NCI-H1436 treated with DMSO at 0.1 percent for 48 hours (cell line): ENCODE data around the gene SPIN1.
"Not testable (repeated sequence)": the region's sequence is repeated elsewhere in the genome, so short reads cannot be mapped to it uniquely, and the experiment has no call there.

Experiments used
- DNase-seq: peaks from one replicate; lab custom pipeline; 2025; lab: John Stamatoyannopoulos, UW

SPIN1 gene

DNA sequence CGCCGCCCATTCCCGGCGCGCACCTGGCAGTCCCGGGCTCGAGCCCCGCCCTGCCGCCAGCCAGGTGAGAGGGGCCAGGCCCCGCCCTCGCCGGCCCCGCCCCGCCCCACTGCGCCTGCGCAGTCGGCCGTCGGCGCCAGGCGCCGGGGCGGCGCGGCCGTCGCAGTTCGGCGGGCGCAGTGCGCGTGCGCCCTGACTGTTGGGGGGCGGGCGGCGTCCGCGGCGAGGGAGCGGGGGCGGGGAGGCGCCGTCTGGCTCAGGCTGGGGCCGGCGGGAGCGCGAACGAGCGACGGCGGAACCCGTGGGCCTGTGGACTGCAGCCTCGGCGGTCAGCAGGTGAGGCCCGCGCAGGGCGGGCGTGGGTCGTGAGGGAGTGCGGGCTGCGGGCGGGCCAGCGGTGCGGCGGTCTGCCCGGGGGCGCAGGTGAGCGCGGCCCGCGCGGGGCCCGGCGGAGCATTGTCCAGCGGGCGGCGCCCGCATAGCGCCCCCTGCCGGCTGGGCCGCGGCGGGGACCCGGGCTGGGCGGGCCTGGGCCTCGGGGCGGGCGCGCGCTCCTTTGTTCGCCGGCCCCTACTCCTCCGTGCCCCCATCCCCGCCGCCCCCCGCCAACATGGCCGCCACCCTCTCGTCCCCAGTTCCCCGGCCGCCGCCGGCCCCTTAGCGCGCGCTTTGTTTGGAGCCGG is at the start of gene SPIN1:
Gene SPIN1 (plus strand): TSS at position 242 of the 683 bp plus-strand sequence. CDS start 38,096 bp downstream, outside the sequence.
- no peak for DNase-seq

DNA sequence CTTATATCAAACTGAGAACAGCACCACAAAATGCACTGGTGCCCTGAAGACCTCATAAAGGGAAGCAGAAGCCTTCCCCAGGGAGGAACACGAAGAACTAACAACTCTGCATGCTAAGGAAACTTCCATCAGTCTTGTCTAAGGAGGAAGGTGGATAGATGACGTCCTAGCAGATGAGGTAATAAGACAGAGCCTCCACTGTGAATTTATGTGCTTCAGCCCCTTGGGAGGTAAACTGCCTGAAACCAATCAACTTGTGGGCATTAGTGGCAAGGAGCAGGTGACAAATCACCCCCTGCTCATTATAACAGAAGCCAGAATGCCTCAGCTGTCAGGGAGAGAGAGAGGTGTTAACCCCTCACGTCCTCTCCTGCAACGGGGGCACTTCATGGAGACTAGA is 48.9 kb upstream of the SPIN1 start:
- DNase-seq: peak; percentile 1

DNA sequence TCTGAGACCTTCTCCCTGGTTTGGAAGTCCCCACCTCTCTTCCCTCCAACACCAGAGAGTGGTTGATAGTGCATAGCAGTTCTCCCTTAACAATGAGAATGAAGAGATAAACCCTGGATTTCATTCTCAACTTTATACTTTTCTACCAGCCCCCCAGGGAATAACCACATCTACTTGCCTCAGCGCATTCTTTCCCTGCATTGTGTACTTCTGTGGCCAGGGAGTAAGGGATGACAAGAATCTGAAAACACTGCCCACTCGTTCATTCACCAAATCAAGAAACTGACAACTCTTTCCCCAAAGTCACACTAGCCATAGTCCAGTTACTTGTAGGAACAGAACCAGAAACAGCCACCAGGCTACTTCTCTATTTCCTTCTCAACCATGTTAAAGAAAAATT is 46.0 kb upstream of the SPIN1 start:
- DNase-seq: no peak

DNA sequence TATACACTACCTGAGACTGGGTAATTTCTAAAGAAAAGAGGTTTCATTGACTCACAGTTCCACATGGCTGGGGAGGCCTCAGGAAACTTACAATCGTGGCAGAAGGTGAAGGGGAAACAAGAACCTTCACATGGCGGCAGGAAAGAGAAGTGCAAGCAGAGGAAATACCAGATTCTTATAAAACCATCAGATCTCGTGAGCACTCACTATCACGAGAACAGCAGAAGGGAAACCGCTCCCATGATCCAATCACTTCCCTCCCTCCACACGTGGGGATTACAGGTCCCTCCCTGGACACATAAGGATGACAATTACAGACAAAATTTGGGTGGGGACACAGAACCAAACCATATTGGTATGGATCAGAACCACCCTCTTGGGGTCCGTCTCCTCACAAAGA is 44.2 kb upstream of the SPIN1 start:
- DNase-seq: no peak

DNA sequence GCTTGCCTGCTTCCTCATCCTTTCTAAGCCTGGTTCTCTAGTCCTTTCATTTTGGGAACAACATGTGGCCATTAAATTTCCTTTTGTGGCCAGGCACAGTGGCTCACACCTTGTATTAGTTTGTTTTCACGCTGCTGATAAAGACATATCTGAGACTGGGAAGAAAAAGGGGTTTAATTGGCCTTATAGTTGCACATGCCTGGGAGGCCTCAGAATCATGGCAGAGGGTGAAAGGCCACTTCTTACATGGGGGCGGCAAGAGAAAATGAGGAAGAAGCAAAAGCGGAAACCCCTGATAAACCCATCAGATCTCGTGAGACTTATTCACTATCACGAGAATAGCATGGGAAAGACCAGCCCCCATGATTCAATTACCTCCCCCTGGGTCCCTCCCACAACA is 37.9 kb upstream of the SPIN1 start:
- not testable (repeated sequence) for DNase-seq

DNA sequence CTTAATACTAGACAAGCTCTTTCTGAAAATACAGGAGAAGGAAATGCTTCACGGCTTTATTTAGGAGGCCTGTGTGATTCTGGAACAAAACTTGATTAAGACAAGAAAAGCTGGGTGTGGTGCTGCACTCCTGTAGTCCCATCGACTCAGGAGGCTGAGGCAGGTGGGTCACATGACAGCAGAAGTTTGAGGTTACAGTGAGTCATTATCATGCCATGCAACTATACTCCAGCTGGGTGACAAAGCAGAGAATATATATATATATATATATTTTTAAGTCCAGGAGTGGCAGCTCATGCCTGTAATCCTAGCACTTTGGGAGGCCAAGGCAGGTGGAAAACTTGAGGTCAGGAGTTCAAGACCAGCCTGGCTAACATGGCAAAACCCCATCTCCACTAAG is 33.1 kb upstream of the SPIN1 start:
- DNase-seq: no peak

DNA sequence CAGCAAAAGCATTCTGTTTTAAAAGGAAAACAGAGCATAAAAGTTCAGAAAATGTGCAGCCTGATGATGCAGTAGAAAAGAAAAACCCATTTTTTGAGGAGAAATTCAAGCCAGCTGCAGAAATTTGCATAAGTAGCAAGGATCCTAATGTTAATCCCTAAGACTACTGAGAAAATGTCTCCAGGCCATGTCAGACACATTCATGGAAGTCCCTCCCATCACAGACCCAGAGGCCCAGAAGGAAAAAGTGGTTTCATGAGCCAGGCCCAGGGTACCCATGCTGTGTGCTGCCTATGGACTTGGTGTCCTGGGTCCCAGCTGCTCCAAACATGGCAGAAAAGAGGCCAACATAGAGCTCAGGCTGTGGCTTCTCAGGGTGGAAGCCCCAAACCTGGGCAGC is 31.0 kb upstream of the SPIN1 start:
- DNase-seq: not testable (repeated sequence)

DNA sequence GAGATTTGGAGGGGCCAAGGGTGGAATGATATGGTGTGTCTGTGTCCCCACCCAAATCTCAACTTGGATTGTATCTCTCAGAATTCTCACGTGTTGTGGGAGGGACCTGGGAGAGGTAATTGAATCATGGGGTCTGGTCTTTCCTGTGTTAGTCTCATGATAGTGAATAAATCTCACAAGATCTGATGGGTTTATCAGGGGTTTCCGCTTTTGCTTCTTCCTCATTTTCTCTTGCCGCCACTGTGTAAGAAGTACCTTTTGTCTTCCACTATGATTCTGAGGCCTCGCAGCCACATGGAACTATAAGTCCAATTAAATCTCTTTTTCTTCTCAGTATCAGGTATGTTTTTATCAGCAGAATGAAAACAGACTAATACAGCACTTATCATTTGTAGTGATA is 29.5 kb upstream of the SPIN1 start:
- DNase-seq: no peak

DNA sequence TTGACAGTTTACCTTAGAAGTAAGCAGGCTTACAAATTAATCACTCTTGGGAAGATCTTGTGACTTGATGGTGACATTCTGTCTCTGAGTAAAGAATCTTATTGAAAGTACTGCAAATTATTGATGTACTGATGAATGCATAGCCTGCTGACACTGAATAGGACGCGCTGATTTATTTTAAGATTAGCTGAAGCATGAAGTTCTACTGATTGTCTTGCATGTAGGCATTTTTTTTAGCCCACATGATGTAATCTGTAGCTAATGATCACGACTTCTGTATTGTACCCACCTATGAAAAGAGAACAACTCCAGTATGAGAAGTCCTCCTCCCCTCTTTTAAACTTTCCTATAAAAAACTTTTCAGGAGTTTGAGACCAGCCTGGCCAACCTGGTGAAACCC is 28.3 kb upstream of the SPIN1 start:
- DNase-seq: no peak

DNA sequence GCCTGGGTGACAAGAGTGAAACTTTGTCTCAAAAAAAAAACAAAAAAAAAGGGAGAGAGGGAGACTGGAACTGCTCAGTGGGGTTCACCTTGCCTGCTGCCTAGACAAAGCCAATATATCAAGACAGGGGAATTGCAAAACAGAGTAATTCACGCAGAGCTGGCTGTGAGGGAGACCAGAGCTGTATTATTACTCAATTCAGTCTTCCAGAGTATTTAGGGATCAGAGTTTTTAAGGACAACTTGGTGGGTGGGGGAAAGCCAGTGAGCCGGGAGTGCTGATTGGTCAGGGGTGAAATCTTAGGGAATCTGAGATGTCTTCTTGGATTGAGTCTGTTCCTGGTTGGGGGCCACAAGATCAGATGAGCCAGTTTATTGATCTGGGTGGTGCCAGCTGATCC is 25.6 kb upstream of the SPIN1 start:
- DNase-seq: no peak

DNA sequence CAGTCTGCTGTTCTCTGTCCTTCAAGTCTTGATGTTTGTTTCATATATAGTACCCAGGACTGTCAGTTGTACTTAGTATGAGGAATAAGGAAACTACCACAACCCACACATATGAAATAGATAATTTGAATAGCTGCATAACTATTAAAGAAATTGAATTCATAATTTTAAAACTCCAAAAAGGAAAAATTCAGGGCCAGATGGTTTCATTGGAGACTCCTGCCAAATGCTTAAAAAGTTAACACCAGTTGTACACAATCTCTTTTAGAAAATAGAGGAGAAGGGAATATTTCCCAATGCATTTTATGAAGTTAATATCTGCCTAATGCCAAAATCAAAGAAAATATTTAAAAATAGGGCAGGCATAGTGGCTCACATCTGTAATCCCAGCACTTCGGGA is 24.6 kb upstream of the SPIN1 start:
- no peak for DNase-seq

DNA sequence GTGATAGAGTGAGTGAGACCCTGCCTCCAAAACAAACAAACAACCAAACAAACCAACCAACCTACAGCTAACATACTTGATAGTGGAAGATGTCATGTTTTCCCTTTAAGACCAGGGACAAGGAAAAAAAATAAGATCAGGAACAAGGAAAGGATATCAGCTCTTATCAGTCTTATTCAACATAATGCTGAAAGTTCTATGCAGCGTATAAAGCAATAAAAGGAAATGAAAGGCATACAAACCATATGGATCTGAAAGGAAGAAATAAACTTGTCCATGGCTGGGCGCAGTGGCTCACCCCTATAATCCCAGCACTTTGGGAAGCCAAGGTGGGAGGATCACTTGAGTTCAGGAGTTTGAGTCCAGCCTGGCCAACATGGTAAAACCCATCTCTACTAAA is 23.5 kb upstream of the SPIN1 start:
- no peak for DNase-seq

DNA sequence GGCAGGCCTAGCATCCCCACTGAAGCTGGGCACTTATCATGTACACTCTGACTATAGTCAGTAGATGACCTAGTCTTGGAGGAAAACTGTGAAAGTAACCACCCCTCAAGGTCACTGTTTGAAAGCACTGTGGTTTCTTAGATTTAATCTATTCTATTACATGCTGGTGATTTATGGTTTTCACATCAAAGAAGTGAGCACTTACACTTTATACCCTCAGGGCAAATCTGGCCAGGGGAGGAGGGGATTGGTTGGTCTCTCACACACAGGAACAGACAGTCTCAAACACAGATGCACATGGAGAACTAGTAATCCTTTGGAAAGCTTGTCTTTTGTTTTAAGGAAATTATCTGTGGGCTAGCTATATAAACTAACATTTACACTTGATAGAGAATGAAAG is 17.9 kb upstream of the SPIN1 start:
- no peak for DNase-seq

DNA sequence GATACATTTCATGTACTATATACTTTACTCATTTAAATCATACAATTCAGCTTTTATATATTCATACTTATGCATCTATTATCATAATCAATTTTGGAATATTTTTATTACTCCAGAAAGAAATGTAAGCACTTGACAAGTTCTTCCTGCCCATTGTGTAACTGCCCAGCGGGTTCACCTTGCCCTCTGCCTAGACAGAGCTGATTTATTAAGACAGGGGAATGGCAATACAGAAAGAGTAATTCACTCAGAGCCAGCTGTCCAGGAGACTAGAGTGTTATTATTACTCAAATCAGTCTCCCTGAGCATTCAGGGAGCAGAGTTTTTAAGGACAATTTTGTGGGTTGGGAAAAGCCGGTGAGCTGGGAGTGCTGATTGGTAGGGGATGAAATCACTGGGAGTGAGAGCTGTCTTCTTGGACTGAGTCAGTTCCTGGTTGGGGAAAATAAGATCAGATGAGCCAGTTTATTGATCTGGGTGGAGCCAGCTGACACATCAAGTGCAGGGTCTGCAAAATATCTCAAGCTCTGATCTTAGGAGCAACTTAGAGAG is 16.1 kb upstream of the SPIN1 start:
- no peak for DNase-seq

DNA sequence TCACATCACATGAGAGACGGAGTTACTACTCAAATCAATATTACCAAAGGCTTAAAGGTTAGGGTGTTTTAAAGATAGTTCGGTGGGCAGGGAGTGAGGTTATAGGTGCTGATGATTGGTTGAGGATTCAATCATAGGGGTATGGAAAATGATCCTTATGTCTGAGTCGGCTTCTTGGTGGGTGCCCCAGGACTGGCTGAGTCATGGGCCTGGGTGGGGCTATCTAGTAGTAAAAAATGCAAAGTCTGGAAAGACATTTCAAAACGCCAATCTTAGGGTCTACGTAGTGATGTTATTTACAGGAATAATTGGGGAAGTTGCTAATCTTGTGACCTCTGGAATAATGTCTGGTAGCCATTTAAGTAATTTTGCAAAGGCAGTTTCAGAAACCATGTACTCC is 15.2 kb upstream of the SPIN1 start:
- DNase-seq: no peak

DNA sequence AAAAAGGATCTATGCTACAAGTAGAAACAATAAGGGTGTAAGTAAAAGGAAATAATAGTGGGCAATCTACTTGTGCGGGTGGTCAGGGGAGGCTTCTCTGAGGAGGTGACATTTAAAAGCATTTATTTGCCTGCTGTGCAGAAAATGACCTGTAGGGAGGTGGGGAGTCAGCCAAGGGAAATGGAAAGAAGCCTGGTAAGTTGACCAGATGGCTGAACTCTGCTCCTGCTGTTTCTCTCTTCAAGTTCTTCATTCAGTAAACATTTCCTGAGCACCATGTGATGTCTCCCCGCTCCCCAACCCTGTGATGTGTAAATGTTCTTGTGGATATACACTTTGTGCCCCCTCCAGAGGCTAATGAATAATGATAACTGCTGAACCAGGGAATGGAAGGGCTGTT is 9.9 kb upstream of the SPIN1 start:
- no peak for DNase-seq

DNA sequence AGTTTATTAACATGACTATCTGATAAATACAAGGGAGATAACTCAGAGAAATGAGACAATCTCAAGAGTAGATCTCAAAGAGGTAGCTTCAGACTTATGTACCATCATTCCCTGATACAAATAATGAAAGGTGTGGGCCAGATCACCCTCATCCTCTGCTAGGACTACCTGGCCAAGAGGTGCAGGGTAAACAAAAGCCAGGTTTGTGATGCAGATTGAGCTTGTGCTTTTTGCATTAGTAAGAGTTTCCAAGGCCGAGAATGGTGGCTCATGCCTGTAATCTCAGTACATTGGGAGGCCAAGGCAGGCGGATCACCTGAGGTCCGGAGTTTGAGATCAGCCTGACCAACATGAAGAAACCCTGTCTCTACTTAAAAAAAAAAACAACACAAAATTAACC is 8.9 kb upstream of the SPIN1 start:
- no peak for DNase-seq

DNA sequence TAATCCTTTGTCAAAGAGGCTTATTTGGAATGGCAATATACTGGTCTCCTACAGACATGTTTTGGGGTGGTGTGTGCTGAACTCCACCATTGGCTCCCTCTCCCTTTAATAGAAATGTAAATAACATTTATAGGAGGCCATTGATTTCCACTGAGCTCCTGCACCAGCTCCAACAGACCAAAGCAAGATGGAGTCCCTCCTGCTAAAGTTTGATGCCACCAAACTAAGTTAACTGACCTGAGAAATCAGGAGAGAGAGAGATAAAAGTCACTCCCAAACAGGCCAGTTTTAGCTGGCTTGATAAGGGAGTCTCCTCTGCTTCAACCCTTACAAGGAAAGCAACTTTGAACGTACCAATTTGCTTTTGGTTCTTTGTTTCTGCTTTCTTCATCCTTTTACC is 8.1 kb upstream of the SPIN1 start:
- no peak for DNase-seq

DNA sequence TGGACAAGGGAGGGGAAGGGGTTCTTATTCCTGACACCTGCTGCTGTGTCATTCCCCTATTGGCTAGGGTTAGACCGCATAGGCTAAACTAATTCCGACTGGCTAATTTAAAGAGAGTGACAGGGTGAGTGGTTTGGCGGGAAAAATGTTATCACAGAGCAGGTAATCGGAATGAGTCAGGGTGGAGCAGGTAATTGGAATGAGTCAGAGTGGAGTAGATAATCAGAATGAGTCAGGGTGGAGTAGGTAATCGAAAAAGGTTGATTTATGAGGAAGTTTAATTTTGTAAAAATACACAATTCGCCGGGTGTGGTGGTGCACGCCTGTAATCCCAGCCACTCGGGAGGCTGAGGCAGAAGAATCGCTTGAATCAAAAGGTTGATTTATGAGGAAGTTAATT is 6.9 kb upstream of the SPIN1 start:
- DNase-seq: not testable (repeated sequence)

DNA sequence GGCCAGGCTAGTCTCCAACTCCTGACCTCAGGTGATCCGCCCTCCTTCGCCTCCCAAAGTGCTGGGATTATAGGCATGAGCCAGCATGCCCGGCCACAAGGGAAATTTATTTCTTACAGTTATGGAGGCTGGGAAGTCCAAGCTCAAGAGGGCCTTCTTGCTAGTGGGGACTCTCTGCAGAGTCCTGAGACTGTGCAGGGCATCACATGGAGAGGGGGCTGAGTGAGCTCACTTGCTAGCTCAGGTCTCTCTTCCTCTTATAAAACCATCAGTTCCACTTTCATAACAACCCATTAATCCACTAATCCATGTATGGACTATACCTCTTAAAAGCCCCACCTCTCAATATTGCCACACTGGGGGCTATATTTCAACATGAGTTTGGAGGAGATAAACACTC is 5.1 kb upstream of the SPIN1 start:
- DNase-seq: no peak

DNA sequence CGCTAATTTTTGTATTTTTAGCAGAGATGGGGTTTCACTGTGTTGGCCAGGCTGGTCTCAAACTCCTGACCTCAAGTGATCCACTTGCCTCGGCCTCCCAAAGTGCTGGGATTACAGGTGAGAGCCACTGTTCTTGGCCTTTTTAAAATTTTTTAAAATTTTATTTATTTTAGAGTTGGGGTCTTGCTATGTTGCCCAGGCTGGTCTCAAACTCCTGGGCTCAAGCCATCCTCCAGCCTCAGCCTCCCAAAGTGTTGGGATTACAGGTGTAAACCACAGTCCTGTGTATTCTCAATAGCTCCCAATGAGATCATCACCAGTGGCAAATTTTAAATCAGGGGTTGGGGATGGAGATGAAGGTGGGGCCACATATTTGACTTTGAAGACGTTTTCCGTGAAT is 2.1 kb upstream of the SPIN1 start:
- DNase-seq: not testable (repeated sequence)

DNA sequence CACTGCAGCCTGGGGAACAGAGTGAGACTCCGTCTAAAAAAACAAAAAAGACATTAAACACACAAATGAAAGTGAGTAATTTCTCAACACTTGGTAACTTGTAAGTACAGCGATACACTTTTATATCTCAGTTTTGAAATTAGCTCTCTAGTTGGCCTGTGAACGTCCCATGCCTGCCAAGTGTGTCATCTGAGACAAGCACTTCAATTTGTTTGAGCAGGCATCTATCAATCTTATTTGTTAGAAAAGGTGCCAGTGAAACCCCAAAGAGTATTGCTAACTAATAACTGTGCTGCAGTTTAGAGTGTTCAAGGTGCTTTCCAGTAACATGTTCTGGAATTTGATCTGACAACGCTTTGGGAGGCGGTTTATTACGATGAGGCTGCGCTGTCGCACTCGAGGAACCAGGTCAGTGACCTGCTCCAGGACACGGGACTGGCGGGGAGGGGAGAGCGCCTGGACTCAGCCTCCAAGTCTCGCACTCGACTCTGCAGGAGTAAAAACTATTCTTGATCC is 1.1 kb upstream of the SPIN1 start:
- no peak for DNase-seq

DNA sequence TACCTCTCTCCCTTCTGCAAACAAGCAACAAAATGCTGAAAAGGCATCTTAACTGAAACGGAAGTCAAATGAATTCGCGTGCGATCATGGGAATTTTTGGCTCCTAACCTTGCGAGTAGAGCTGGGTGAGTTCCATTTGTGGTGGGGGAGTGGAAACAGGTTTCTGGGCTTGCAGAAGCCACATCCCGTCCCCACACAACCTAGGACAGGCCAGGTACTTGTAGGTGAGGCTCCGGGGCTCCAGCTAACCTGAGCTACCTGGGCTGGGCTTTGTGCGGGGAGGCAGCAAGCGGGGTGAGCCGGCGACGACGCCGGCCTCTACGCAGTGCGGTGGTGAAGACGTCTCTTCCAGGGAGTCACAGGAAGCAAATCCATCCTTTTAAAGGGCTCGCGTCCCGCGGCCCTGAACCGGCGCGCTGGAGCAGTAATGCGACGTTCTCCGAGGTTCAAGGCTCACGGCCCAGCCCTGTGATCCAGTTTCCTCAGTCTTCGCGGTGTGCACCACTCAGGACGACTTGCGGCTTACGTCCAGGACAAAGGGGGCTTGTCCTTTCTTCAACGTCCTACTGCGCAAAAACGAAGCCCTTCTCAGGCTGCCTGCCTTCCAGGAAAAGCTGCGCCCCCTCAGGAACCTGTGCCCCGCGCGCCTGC is 567 bp upstream of the SPIN1 start:
- no peak for DNase-seq
